SK-N-MC (cell line): Measurements from ENCODE around the gene KRTAP2-3.

Source experiments
- EZH2 ChIP-seq: fragments of 200-600 bp; sonication (generic); IDR thresholded peaks from one replicate; pipeline ENCODE4 v1.6.1; 2017; ENCODE audit warnings: antibody characterized with exemption
- FOXP2 ChIP-seq: optimal IDR thresholded peaks from 2 replicates; pipeline ENCODE3; 2011; ENCODE audit warnings: mild to moderate bottlenecking, moderate library complexity; ENCODE audit not compliant: insufficient read depth; ENCODE audit errors: extremely low read length, control extremely low read depth
- POLR2AphosphoS5 ChIP-seq: IDR thresholded peaks from 2 replicates; pipeline ENCODE4 v1.6.1; 2012; ENCODE audit warnings: mild to moderate bottlenecking, low read depth, low read length, borderline replicate concordance

DNA sequence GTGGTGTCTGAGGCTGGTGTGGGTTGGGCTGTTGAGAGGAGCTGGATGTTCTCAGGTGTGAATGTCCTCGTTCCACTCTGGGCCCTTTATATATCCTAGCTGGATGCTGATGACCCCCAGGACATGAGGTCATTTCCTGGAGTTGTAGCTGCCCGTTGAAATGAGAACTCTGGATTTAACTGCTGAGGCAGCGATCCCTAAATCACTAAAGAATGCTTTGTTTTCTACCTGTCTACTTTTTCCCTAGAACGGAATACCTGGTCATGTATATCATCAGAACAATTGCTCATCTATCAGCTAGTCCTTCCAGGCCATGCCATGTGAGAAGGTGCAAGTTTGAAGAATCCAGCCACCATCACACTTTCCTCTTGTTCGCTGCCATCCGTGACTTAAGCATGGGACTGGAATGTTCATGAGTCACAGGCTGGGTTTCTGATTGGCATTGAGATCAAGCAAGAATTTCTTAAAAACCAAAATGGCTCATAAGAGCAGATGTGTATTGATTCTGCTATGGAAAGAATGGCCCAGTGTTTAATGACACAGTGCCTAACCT, at the start of gene KRTAP2-3:
- no peak for TF ChIP-seq POLR2AphosphoS5
- TF ChIP-seq EZH2 = no peak
- TF ChIP-seq FOXP2 = no peak
